NCI-H1930 (cell line): Measurements from ENCODE around the gene ANXA3.
"Not testable (repeated sequence)": the region's sequence is repeated elsewhere in the genome, so short reads cannot be mapped to it uniquely, and the experiment has no call there.

Experiments used
- DNase-seq, 2 experiments: peaks; one replicate each; lab custom pipeline; 2025; lab: John Stamatoyannopoulos, UW

Gene ANXA3

DNA sequence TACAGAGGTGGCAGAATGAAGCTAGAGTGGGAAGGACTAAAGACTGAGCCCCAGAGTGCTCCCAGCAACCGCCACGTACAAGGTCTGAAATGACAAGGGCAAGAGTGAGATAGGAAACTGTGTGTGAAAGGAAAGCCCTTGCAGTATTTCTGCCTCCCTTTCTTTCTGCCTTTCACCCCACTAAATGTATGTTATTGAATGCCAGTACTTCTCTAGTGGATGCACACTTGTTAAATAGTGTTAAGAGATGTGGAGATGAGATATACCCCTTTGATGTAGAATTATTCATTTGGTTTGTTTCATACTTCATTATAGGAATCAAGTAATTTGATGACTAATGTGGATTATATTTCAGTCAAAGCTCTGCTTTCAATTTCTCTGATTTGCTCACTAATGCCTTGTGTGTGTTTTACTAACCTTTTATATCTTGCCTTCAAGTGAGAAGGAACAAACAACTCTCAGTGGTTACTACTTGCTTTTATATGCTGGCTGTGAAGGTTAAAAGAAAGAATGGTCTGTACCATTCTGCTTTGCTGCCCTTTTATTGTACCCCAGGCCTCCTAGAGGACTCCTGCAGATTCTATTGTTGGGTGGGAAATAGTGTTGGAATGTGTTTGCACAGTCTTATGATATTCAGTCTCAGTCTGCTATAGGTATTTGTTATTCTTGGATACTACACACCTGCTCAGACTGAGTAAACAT, 8.0 kb upstream of the ANXA3 start:
- DNase-seq = no peak

DNA sequence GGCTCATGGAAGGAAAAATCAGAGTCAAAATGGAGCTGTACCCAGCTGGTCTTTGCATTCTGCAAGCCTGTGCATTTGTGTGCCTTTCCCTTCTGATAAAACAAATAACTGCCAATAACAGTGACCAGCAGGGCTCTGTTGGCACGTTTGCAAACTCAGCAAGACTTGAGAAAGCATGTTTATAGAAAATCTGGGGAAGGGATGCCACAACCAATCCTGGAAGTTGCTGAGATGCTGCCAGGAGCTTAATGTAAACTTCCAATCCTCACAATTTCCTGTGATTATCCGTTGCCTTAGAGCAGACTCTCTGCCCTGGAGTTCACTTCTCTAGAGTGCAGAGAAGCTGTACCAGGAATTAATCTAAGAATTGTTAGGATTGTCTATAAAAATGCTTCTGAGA, 6.9 kb upstream of the ANXA3 start:
- DNase-seq = no peak

DNA sequence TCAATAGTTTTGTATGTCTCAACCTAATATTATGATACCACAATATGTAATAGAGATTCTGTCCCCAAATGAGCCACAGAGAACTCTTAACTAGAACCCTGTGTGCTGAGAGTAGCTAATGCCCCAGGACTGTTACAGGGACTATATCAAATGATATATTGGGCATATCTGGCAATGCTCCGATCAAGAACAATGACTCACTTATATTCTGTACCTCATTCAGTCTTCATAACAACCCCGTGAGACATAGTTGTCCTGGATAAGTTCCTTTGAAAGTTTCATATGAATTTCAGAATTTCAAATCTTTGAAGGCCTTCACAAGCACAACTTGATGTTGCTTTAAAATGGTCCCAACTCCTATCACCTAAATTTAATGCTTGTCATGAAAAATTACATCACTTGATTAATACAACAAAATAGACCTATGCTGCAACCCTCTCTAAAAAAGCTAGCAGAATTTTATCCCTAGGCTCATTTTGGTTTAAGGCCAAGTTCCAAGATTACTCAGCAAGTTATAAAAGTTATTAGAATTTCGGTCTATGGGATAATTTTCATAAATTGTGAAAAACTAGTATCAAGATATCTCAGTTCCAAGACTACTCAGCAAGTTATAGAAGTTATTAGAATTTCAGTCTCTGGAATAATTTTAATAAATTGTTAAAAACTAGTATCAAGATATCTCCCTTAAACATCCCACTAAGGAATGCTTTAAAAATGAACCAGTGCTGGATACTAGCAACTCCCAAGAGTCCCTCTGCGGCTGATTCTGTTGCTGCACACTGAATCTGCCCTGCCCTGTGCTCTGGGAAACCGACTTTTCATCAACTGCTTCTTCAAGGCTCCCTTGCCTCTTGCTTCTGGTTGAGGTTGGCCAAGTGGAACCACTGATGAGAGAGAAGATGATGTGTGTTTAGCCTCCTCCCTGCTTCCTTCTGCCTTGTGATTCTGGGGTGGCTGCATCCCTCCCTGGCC, 6.0 kb upstream of the ANXA3 start:
- no peak for DNase-seq

DNA sequence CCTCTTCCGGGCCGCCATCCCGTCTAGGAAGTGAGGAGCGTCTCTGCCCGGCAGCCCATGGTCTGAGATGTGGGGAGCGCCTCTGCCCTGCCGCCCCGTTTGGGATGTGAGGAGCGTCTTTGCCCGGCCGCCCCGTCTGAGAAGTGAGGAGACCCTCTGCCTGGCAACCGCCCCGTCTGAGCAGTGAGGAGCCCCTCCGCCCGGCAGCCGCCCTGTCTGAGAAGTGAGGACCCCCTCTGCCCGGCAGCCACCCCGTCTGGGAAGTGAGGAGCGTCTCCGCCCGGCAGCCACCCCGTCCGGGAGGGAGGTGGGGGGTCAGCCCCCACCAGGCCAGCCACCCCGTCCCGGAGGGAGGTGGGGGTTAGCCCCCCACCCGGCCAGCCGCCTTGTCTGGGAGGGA, 3.7 kb upstream of the ANXA3 start:
- not testable (repeated sequence) for DNase-seq

DNA sequence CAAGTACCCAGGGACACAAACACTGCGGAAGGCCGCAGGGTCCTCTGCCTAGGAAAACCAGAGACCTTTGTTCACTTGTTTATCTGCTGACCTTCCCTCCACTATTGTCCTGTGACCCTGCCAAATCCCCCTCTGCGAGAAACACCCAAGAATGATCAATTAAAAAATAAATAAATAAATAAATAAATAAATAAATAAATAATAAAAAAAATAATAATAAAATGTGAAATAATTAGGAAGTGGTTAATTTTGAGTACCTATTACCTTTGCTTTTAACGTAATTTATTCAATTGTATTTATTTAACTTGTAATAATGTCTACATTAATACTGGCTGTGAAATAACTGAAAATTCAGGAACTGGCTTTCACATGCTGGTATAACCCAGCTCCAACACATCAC, 2.7 kb upstream of the ANXA3 start:
- DNase-seq = not testable (repeated sequence)

DNA sequence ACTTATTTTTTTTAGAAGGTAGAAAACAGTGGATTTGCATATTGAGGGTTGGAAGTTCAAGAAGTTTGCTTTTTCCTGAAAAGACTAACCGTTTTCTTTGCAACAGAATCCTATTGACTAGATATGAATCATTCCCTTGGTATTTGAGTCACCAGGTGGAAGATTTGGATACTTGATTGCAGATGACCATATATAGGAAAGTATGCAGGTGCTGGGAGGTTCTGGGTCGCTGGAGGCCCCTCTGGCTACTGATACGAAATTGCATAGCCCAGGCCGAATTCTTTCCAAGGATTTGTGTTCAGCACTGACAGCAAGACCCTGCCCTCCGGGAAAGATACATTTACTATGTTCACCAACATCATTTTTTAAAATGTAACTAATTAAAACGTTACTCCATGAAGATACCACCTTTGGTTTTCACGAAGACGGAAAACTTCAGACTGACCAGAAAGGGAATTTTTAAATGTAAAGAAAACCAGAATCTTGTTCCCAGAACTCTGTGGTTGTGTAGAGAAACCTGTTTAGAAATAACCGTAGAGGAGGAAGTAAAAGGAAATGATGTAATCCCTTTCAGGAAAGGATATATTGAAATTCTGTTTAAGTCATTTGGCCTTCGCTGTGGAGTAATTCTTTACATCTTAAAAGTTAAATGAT, 946 bp downstream of the ANXA3 start:
- no peak for DNase-seq

DNA sequence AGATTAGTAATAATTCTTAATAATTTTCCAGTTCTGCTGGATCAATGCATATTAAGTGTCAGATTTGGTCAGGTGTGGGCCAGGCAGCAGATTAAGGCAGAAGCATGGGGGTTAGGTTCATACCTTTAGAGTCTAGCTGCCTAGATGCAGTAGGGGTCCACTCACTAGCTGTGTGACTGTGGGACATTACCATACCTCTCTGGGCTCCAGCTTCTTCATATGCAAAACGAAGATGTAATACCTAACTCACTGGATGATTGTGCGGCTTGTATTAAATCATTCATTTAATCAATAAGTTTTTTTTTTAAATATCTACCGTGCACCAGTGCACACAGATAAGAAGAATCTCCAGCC, 1.4 kb downstream of the ANXA3 start:
- DNase-seq = no peak

DNA sequence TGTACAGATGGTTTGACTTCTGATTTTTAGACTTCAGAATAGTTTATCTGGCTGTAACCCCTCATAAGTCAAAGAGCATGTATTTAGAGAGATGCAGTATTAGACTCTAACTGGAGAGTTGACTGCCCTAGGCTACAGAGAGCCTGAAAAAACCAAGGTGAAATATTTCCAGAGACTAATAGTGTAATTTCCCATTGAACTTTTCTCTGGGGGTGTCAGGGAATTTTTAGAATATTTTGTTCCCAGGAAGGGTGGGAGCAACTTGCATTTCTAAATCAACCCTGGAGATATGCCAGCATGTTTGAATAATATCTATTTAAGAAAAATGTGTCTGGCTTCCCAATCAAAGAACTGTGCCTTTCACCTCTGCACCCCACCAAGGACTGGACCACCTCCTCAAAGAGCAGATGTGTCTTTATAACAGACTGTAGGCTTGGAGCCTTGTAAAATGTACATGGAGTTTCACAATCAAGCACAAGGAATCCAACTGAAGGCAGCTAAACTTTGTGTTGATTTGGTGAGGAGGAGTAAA, 2.0 kb downstream of the ANXA3 start:
- DNase-seq = no peak

DNA sequence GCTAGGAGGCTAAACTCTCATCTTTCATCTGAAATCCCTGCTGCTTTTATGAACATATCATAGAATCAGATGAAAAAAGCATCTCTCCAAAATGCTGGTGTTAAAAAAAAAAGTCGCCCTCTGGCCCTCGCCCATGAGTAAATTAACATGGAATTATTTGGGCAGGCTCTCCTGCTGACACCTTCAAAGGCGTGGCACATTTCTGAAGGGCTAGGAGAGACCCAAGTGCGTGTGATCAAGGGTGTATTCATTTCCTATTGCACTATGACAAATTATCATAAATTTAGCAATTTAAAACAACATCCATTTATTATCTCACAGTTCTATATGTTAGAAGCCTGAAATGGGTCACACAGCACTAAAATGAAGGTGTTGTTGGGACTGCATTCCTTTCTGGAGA, 5.1 kb downstream of the ANXA3 start:
- no peak for DNase-seq

DNA sequence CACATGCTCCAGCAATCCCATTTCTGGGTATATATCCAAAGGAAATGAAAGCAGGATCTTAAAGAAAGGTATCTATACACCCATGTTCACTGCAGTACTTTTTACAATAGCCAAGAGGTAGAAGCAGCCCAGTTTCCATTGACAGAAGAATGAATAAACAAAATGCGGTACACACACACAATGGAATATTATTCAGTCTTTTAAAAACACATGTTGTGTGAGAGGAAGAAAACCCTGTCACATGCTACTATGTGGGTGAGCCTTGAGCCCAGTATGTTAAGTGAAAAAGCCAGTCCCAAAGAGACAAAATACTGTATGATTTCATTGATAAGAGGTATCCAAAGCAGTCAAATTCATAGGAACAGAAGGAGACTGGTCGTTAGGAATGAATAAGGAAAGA, 6.3 kb downstream of the ANXA3 start:
- DNase-seq = no peak

DNA sequence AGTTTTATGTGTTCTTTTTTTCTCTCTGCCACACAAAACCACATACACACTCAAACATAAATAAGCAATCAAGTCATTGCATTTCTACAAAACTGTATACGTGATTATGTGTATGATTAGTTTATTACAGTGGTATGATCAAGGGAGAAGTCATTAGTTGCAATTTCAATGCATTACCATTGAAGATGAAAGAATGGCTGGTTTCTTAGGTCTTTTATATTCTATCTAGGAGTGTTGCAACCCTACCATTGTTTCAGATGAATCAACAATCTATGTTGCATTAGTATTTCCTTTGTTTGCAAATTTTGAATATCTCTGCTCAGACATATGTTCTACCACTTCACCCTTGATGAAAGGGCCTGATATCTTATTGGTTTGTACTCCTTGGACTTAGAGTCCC, 6.8 kb downstream of the ANXA3 start:
- no peak for DNase-seq

DNA sequence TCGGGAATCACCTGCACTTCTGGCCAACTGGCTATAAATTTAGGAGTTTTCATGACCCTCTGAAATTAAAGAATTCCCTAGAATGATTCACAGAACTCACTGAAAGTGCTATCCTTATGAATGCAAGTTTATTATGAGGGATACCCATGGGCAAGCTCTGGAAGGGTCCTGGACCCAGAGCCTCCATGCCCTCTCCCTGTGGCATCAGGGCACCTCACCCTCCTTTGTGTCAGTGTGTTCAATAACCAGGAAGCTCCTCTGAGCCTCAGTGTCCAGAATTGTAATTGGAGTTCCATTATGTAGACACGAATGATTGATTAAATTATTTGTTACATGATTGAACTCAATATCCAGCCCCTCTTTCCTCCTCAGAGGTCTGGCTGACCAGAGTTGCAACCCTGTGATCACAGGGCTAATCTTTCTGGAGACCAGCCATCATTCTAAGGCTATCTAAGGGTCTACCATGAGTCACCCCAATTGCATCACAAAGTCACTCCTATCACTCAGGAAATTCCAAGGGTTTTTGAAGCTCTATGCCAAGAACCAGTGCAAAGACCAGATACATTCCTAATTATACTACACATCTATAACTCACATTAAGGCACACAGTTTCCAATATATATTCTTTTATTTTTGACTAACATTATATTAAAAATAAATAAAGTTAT, 8.9 kb downstream of the ANXA3 start:
- no peak for DNase-seq

DNA sequence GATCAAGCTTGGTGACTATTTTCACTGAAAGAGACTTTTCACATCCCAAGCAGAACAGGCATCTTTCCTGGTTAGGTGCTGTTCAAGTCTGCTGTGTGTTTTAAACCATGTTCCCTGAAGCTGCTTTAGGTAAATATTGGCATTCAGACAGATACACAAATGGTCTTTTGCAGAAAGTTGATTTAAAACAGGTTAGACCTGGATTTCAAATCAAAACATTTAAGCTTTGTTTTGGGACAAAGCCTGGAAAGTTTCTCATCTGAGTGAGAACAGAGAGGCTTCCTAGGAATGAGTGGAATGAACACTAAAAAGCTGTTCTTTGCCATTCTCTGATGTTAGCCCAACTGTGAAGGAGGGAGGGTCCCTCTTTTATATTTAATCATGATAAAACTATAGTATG, 10.1 kb downstream of the ANXA3 start:
- DNase-seq = no peak

DNA sequence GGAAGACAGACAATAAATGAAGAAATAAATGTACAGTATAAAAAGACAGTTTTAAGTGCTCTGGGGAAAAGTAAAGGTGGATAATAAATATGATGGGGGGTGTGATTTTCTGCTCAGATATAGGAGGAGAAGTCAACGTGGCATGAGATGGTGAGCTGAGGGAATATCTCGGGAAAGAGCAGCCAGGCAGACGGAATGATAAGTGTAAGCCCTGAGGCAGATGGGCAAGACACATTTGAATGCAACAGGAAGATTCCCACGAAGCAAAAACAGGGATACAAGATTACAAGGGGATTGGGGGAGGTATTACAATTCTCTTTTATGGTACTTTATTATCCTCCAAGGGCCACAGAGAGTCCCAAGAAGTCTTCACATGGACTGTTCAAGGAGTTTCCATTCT, 11.1 kb downstream of the ANXA3 start:
- no peak for DNase-seq

DNA sequence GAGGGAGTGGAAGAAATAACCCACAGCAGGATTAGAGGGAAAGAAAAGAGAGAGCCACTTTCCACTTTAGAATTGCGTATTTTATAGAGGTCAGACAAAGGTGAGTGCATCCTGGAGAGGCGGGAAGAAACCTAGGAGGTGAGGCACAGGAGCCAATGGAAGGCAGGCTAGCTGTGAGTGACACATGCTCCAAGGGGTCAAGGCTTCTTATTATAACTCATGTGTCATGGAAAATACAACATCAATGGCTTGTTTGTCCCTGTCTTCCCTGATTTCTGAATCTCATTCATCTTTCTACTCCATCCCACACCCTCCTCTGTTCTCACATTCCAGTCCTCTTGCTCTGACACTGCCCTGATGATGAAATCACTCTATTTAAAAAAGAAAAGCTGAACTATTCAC, 14.4 kb downstream of the ANXA3 start:
- DNase-seq = no peak

DNA sequence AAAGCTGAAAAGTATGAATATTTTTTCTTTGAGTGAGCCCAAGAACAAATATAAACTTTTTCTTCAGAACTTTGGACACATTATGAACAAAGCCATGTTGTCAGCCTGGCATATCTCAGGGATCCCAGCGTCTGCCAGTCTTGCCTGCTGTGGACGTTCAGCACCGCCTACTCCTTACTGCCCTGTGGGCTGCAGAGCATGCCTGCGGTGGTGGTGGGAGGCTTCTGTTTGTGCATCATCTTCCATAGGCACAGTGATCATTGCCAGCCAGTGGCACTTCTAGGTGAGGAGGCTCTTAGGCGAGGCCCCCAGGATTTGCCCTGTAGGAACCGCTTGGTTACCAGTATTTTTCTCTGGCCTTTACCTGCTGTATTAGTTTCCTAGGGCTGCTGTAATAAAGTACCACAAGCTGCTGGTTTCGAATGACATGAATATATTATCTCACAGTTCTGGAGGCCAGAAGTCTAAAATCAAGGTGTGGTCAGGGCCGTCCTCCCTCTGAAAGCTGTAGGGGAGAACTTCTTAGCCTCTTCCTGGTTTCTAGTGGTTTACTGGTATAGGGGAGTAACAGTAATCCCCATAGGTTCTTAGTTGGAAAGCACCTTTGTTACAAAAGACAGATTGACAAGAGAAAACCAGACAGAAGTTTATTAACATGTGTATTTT, 15.4 kb downstream of the ANXA3 start:
- DNase-seq = no peak

DNA sequence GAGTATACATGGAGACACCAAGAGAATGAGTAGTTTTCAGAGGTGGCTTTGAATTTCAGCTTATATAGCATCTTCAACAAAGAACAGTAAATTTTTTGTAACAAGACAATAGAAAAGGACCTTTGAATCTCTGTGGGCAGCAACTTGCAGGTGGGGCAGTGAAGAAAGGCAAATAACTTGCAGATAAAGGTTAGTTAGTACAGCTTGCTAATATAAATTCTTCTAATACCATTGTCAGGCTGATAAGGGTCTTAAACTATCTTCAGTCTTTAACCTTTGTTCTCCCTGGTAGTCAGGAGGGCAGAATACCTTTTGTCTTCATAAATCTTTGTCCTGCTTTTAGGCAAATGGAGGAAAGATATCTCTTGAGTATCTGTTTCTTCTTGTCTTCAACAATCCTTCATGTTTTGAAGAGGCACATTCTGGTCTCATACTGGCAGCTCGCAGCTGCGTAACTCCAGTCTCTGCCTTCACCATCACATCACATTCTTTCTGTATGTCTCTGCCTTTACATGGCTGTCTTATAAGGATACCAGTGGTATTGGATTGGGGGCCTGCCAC, 16.0 kb downstream of the ANXA3 start:
- no peak for DNase-seq

DNA sequence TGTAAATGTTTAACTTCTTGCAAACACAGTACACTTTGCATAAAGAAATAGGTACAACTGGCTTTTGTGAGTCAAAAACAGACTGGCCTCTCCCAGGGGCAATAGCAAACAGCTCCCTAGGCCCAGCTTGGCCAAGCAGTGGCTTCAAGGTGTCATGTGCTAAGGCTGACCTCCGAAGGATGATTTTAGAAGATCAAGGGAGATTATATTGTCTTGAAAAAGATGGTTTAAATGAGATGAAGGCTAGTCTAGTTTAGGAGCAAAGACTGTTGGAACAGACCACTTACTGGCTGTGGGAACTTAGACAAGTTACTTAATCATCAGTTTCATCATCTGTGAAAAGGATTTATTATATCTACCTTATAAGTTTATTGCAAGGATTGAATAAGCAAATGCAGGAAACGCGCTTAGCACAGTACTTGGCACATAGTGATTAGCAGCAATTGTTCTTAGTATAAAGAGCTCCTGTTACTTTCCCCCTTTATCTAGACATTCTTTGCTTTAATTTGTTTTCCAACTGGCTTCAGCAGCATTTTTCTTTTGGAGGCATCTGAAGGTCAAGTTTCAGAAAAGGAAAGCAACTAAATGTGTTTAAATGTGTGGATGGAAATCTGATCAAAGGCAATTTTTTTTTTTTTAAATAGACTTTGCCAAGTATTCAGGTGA, 17.2 kb downstream of the ANXA3 start:
- DNase-seq = no peak

DNA sequence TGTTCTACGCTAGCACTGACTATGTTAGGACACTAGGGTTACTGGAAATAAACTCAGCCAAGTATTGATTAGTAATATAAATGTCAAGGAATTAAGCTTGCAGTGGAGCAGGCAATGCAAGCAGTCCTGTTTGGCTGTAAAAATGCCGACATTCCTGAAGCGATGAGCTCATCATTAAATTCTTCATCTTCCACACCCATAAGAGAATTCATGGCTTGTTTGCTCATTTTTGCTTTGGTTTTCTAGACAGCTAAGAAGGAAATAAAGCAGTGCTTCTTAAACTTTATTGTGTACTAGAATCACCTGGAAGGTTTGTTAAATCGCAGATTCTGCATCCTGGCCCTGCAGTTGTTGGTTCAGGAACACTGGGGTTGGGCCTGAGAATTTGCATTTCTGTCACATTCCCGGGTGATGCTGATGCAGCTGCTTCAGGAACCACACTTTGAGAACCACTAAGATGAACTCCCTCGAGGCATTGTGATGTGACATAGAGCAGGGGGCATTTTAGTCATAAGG, 17.8 kb downstream of the ANXA3 start:
- DNase-seq = no peak

DNA sequence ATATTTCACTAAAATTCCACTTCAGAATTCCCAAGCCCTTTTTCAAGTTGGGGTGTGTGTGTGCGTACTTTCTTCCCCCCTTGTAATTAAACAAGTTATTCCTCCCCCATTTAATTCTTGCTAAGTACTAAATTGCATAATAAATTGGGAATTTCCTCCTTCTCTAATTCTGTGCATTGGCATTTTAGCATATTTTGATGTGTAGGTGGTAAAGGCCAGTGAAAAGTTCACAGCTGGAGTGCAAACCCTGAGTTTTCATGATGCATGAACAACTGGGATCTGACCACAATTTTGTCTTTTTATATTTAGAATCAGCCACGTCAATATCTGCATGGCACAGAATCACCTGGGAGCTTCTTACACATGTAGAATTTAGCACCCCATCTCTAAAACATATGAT, 18.5 kb downstream of the ANXA3 start:
- DNase-seq = no peak
